Measurements from ENCODE around the gene RNASE9.

DNA sequence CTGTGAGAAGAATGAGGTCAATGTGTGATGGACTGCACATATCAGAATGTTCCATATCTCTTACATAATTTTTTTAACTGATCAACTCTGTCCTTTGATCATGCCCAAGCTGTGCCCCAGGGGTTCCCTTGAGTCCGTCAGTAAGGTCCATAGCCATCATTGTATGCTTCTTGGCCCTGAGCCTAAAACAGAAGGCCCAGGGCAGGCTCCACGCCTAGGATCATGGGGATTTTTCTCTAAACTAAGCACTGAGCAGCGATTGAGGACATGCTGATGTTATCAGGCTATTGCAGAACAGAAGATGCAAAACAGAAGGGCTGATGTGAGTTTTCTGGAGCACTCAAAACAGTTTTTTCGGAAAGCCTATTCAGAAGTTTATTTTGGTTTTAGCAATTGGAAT lies 20.9 kb downstream of the RNASE9 start:
- TF ChIP-seq REST (IDR thresholded peaks at IDR 0.05; ENCODE audit: low read depth): no peak
- no peak for TF ChIP-seq TAF1 (IDR thresholded peaks at IDR 0.05; ENCODE audit: low read depth)
- TF ChIP-seq, protein P1, sequence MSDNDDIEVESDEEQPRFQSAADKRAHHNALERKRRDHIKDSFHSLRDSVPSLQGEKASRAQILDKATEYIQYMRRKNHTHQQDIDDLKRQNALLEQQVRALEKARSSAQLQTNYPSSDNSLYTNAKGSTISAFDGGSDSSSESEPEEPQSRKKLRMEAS (IDR thresholded peaks at IDR 0.05): no peak
- TF ChIP-seq CREB1 (IDR thresholded peaks at IDR 0.05; ENCODE audit: low read depth): no peak
- TF ChIP-seq YY1 (IDR thresholded peaks at IDR 0.05; ENCODE audit: low read depth): no peak
- no peak for TF ChIP-seq NFIC (IDR thresholded peaks at IDR 0.05)
- no peak for TF ChIP-seq RAD21 (IDR thresholded peaks at IDR 0.05; ENCODE audit: low read depth)
- TF ChIP-seq TCF12 (IDR thresholded peaks at IDR 0.05; ENCODE audit: low read depth): no peak
- no peak for TF ChIP-seq USF1 (IDR thresholded peaks at IDR 0.05)
- TF ChIP-seq EP300 (IDR thresholded peaks at IDR 0.05; ENCODE audit: borderline replicate concordance): no peak
- TF ChIP-seq CEBPB (IDR thresholded peaks at IDR 0.05): no peak
